CD4-positive, alpha-beta T cell (primary cell): ENCODE results near the gene POLR3F. TPM values are rescaled to one million over a fixed set of nuclear protein-coding genes. Genes with fewer than 3 reads are reported as not detected.

Experiments used
- ATAC-seq: fragments of 200-7000 bp; cut with Tn5 transposase; one replicate; pipeline ENCODE4 v1.10.0; 2022; ENCODE audit warnings: mild to moderate bottlenecking; ENCODE audit not compliant: poor library complexity
- CTCF ChIA-PET: fragments of 350-600 bp; sonication (Branson Sonifier 250); formaldehyde crosslinking; loops from one replicate; lab custom pipeline; 2021; ENCODE audit warnings: antibody characterized with exemption, inconsistent platforms; lab: Charles Lee
- POLR2A ChIA-PET: fragments of 350-600 bp; sonication (Branson Sonifier 250); formaldehyde crosslinking; loops from one replicate; lab custom pipeline; 2021; ENCODE audit warnings: antibody characterized with exemption, inconsistent platforms; lab: Charles Lee
- DNase-seq, 14 experiments: peaks; one replicate each; pipeline ENCODE4 v3.0.0-alpha.2; 2013 to 2020; ENCODE audit warnings: mixed read lengths in 2 of 14
- H3K27ac ChIP-seq, 2 donors: one replicate each; pipeline versions ENCODE4 v1.5.1 to v1.7.0; 2013; ENCODE audit warnings: low read length in 2 of 2, low read depth in 1 of 2, mild to moderate bottlenecking in 1 of 2
- H3K27me3 ChIP-seq, 2 experiments: 1 replicate in 1 of 2; 2 replicates in 1 of 2; pipeline versions ENCODE4 v1.6.1 to v1.7.0; 2013; ENCODE audit warnings: low read length in 2 of 2, control low read depth in 1 of 2, mild to moderate bottlenecking in 1 of 2, moderate library complexity in 1 of 2; ENCODE audit not compliant: insufficient read depth in 2 of 2, control insufficient read depth in 1 of 2
- H3K36me3 ChIP-seq: one replicate; pipeline ENCODE4 v1.6.1; 2013; ENCODE audit warnings: low read length, control low read depth; ENCODE audit not compliant: insufficient read depth
- H3K4me1 ChIP-seq: one replicate; pipeline ENCODE4 v1.6.1; 2013; ENCODE audit warnings: low read length, control low read depth; ENCODE audit not compliant: insufficient read depth
- H3K4me3 ChIP-seq: one replicate; pipeline ENCODE4 v1.5.1; 2013; ENCODE audit warnings: mild to moderate bottlenecking, low read length, moderate library complexity
- H3K9me3 ChIP-seq, 2 experiments: 1 replicate in 1 of 2; 2 replicates in 1 of 2; pipeline versions ENCODE4 v1.6.1 to v1.7.0; 2013; ENCODE audit warnings: low read length in 2 of 2, mild to moderate bottlenecking in 2 of 2, control low read depth in 1 of 2, moderate library complexity in 1 of 2; ENCODE audit not compliant: control insufficient read depth in 1 of 2, insufficient read depth in 1 of 2
- H3K27ac Mint-ChIP-seq: one replicate; pipeline ENCODE4 v1.8.0; 2020; ENCODE audit warnings: mixed read lengths
- H3K27me3 Mint-ChIP-seq: one replicate; pipeline ENCODE4 v1.8.0; 2021; ENCODE audit warnings: mixed read lengths
- H3K36me3 Mint-ChIP-seq: one replicate; pipeline ENCODE4 v1.8.0; 2021; ENCODE audit warnings: low read depth, mixed read lengths
- H3K4me1 Mint-ChIP-seq: one replicate; pipeline ENCODE4 v1.8.0; 2021; ENCODE audit warnings: low read depth, mixed read lengths
- H3K4me3 Mint-ChIP-seq: one replicate; pipeline ENCODE4 v1.8.0; 2020; ENCODE audit warnings: mild to moderate bottlenecking, mixed read lengths
- H3K9me3 Mint-ChIP-seq: one replicate; pipeline ENCODE4 v1.8.0; 2020; ENCODE audit warnings: mixed read lengths
- CTCF ChIP-seq: fragments of 200-600 bp; IDR thresholded peaks from one replicate; pipeline ENCODE4 v1.8.0; 2022; ENCODE audit warnings: antibody characterized with exemption, mild to moderate bottlenecking
- intact Hi-C, 2 experiments: fragments of 100-400 bp; cut with DNase I in 1 of 2; cut with micrococcal nuclease in 1 of 2; formaldehyde crosslinking; loops; one replicate each; pipeline versions ENCODE4 v1.15.1 to v1.9.0; 2023 to 2025; cut with DNase I, micrococcal nuclease
- total RNA-seq, 174 experiments: library from RNA in 2 of 174; stranded (reverse) in 2 of 174; gene quantifications; one replicate each; pipeline ENCODE4 v1.2.3 and lab custom pipeline; 2021 to 2026

The POLR3F gene
- total RNA-seq, 2 experiments from 2014 or later = 7.9 to 8.8 TPM

GRCh38 chr20:18527836-18528235, 60.6 kb downstream of the POLR3F start:
- TF ChIP-seq CTCF = no peak
- H3K27ac Mint-ChIP-seq = no peak overlapping the region

DNA sequence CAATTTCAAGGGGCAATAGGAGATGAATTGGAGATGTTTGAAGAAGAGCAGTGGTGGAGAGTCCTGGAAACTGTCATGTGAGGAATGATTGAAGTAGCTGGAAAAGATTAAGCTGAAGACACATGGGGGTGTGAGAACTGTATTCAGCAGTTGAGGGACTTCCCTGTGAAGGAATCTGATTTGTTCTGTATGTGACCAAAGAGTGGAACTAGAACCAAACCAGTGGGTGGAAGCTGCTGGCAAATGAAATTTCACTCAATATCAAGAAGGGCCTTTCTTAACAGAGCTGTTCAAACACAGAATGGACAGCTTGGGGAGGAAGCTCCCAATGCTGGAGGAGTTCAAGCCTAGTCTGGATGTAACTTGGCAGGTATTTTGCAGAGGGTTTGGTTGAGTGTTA, 61.9 kb downstream of the POLR3F start:
- DNase-seq (no peak), ATAC-seq (no peak)
- intact Hi-C loops = loop anchor here in 1 of 2 experiments (5.0 kb wide), 1 partner anchor 117 kb away; no protein-coding TSS in a partner anchor
- no peak for TF ChIP-seq CTCF
- CTCF ChIA-PET = no interaction called here
- no peaks in the 10 kb centered on the region for H3K4me1 ChIP-seq
- H3K9me3 ChIP-seq = no peaks in the 10 kb centered on the region
- H3K4me3 Mint-ChIP-seq = no peak overlapping the region
- POLR2A ChIA-PET = interaction anchor here (1.8 kb wide), 1 partner anchor 21 kb away, joined by 7 read pairs; the partner anchor contains the start of gene SEC23B
- peaks cover 96% of the 10 kb centered on the region for H3K36me3 ChIP-seq
- no peak overlapping the region for H3K27ac ChIP-seq
- no peak overlapping the region for H3K4me3 ChIP-seq
- no peaks in the 10 kb centered on the region for H3K27me3 ChIP-seq
- no peaks in the 10 kb centered on the region for H3K27me3 Mint-ChIP-seq
- H3K9me3 Mint-ChIP-seq = no peaks in the 10 kb centered on the region
- H3K36me3 Mint-ChIP-seq = peaks cover 91% of the 10 kb centered on the region
- no peaks in the 10 kb centered on the region for H3K4me1 Mint-ChIP-seq
- no peak overlapping the region for H3K27ac Mint-ChIP-seq

More at GRCh38 chr20:18527836-18528235, 60.6 kb downstream of the POLR3F start:
- Histone ChIP-seq H3K4me1 (no peaks in the 10 kb centered on the region), H3K4me3 (no peak overlapping the region), H3K9me3 (no peaks in the 10 kb centered on the region), H3K27me3 (no peaks in the 10 kb centered on the region), H3K27ac (no peak overlapping the region), H3K36me3 (peaks cover 88% of the 10 kb centered on the region)
- DNase-seq (no peak), ATAC-seq (no peak)
- H3K9me3 Mint-ChIP-seq = no peaks in the 10 kb centered on the region
- ChIA-PET CTCF (no interaction called here), POLR2A (interaction anchor here (1.8 kb wide), 1 partner anchor 20 kb away, joined by 7 read pairs; the partner anchor contains the start of gene SEC23B)
- no peak overlapping the region for H3K4me3 Mint-ChIP-seq
- H3K27me3 Mint-ChIP-seq = no peaks in the 10 kb centered on the region
- no peaks in the 10 kb centered on the region for H3K4me1 Mint-ChIP-seq
- peaks cover 85% of the 10 kb centered on the region for H3K36me3 Mint-ChIP-seq
- intact Hi-C loops = loop anchor here in 1 of 2 experiments (5.0 kb wide), 1 partner anchor 116 kb away; no protein-coding TSS in a partner anchor

DNA sequence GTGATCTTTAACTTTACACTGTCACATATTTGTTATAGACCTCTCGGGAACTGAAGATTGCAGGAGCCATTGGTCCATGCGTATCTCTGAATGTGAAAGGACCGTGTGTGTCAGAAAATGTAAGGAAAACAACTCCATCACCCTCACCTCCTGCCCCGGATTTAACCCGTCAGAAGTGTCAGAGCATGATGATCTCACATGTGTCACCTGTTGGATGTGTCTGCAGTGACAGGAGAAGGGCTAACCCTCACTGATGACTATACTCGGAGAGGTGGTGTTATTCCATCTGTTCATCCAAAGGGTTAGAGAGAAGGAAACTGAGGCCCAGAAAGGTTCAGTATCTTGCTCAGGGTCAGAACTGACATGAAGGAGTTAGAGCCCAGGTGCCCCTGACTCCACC, 65.4 kb downstream of the POLR3F start:
- Histone ChIP-seq H3K4me3 (no peak overlapping the region), H3K27ac (no peak overlapping the region), H3K36me3 (peaks cover 84% of the 10 kb centered on the region), H3K9me3 (no peaks in the 10 kb centered on the region), H3K27me3 (no peaks in the 10 kb centered on the region), H3K4me1 (no peaks in the 10 kb centered on the region)
- Mint-ChIP-seq H3K9me3 (no peaks in the 10 kb centered on the region), H3K4me3 (no peak overlapping the region), H3K36me3 (peaks cover 97% of the 10 kb centered on the region), H3K27me3 (no peaks in the 10 kb centered on the region), H3K27ac (no peak overlapping the region), H3K4me1 (no peaks in the 10 kb centered on the region)
- ATAC-seq (no peak), DNase-seq (no peak)
- POLR2A ChIA-PET = no interaction called here
- TF ChIP-seq CTCF = no peak
- CTCF ChIA-PET = no interaction called here
- intact Hi-C loops = loop anchor here in 1 of 2 experiments (5.0 kb wide), 1 partner anchor 120 kb away; no protein-coding TSS in a partner anchor
